NCI-H526 (cell line): Measurements from ENCODE around the gene TMEM242.
A peak's percentile ranks its signal among the peaks of the same experiment; 100 is the strongest.
"Not testable (repeated sequence)": the region's sequence is repeated elsewhere in the genome, so short reads cannot be mapped to it uniquely, and the experiment has no call there.

Experiments
- DNase-seq, 2 experiments: peaks; one replicate each; lab custom pipeline; 2025; lab: John Stamatoyannopoulos, UW

Gene TMEM242

GRCh38 chr6:157323966-157324300, 614 bp upstream of the TMEM242 start:
- DNase-seq: no peak

- no peak for DNase-seq
Observed at GRCh38 chr6:157322792-157323254, 496 bp downstream of the TMEM242 start.

GRCh38 chr6:157316871-157317814, 6.2 kb downstream of the TMEM242 start:
- DNase-seq: no peak

GRCh38 chr6:157314705-157315321, 8.5 kb downstream of the TMEM242 start:
- DNase-seq: no peak

- no peak for DNase-seq
Observed at GRCh38 chr6:157313531-157314467, 9.5 kb downstream of the TMEM242 start.

GRCh38 chr6:157312757-157313156, 10.6 kb downstream of the TMEM242 start:
- no peak for DNase-seq

- DNase-seq: not testable (repeated sequence)
Observed at GRCh38 chr6:157310693-157311092, 12.6 kb downstream of the TMEM242 start.

- DNase-seq: no peak
Observed at GRCh38 chr6:157307661-157308060, 15.7 kb downstream of the TMEM242 start.

- DNase-seq: no peak
Observed at GRCh38 chr6:157305670-157306653, 17.4 kb downstream of the TMEM242 start.

- no peak for DNase-seq
Observed at GRCh38 chr6:157304899-157305663, 18.2 kb downstream of the TMEM242 start.

GRCh38 chr6:157302736-157303135, 20.6 kb downstream of the TMEM242 start:
- DNase-seq: peak in 1 of 2 experiments; percentile 30

- no peak for DNase-seq
Observed at GRCh38 chr6:157300436-157300835, 22.9 kb downstream of the TMEM242 start.

GRCh38 chr6:157300006-157300405, 23.3 kb downstream of the TMEM242 start:
- no peak for DNase-seq

- DNase-seq: peak; percentile 86 to 90
Observed at GRCh38 chr6:157298216-157298724, 25.0 kb downstream of the TMEM242 start.

- DNase-seq: no peak
Observed at GRCh38 chr6:157294654-157295053, 28.7 kb downstream of the TMEM242 start.

GRCh38 chr6:157293780-157294179, 29.5 kb downstream of the TMEM242 start:
- DNase-seq: no peak

- no peak for DNase-seq
Observed at GRCh38 chr6:157292202-157292601, 31.1 kb downstream of the TMEM242 start.

- DNase-seq: no peak
Observed at GRCh38 chr6:157291356-157291755, 32.0 kb downstream of the TMEM242 start.

- no peak for DNase-seq
Observed at GRCh38 chr6:157290797-157291196, 32.5 kb downstream of the TMEM242 start.

GRCh38 chr6:157289764-157290163, 33.6 kb downstream of the TMEM242 start:
- no peak for DNase-seq
